B cell (primary cell): ENCODE data around the gene VAV3. TPM values are rescaled to one million over a fixed set of nuclear protein-coding genes. Genes with fewer than 3 reads are reported as not detected.

Experiments used
- ATAC-seq: fragments of 200-7000 bp; cut with Tn5 transposase; one replicate; pipeline ENCODE4 v1.10.0; 2021; ENCODE audit warnings: low read depth, mild to moderate bottlenecking, moderate number of reproducible peaks, moderate library complexity
- CTCF ChIA-PET: fragments of 350-600 bp; sonication (Branson Sonifier 250); formaldehyde crosslinking; loops from one replicate; lab custom pipeline; 2021; ENCODE audit warnings: antibody characterized with exemption, inconsistent platforms; lab: Charles Lee
- POLR2A ChIA-PET: fragments of 350-600 bp; sonication (Branson Sonifier 250); formaldehyde crosslinking; loops from one replicate; lab custom pipeline; 2021; ENCODE audit warnings: antibody characterized with exemption; lab: Charles Lee
- DNase-seq: peaks from one replicate; pipeline ENCODE4 v3.0.0; 2013
- H2AFZ ChIP-seq: 2 replicates; pipeline ENCODE4 v1.6.1; 2012; ENCODE audit warnings: mild to moderate bottlenecking, low read depth, low read length; ENCODE audit not compliant: insufficient read depth, poor library complexity, severe bottlenecking
- H3K27ac ChIP-seq, 2 donors: 1 replicate in 1 of 2; 2 replicates in 1 of 2; pipeline ENCODE4 v1.5.1; 2012 to 2013; ENCODE audit warnings: low read length in 2 of 2, mild to moderate bottlenecking in 2 of 2, moderate library complexity in 1 of 2
- H3K27me3 ChIP-seq, 4 experiments: fragments of 200-600 bp in 1 of 4; sonication (generic) in 1 of 4; replicated peaks in 1 of 4; 1 replicate in 2 of 4; 2 replicates in 2 of 4; pipeline versions ENCODE4 v1.6.1 to v1.7.0; 2013 to 2016; ENCODE audit warnings: low read length in 3 of 4, mild to moderate bottlenecking in 2 of 4, mixed read lengths in 1 of 4, moderate library complexity in 1 of 4; ENCODE audit not compliant: insufficient read depth in 4 of 4, control insufficient read depth in 3 of 4; ENCODE audit errors: control extremely low read depth in 1 of 4
- H3K36me3 ChIP-seq, 2 experiments: replicated peaks in 1 of 2; 1 replicate in 1 of 2; 2 replicates in 1 of 2; pipeline versions ENCODE4 v1.6.1 to v1.7.1; 2013; ENCODE audit warnings: low read length in 1 of 2; ENCODE audit not compliant: insufficient read depth in 2 of 2, control insufficient read depth in 1 of 2; ENCODE audit errors: control extremely low read depth in 1 of 2, extremely low read depth in 1 of 2
- H3K4me1 ChIP-seq, 2 donors: fragments of 200-600 bp in 1 of 2; sonication (generic) in 1 of 2; 1 replicate in 1 of 2; 2 replicates in 1 of 2; pipeline versions ENCODE4 v1.5.1 to v1.6.1; 2013 to 2017; ENCODE audit warnings: low read length in 2 of 2; ENCODE audit not compliant: control insufficient read depth in 2 of 2, insufficient read depth in 2 of 2
- H3K4me2 ChIP-seq: replicated peaks from 2 replicates; pipeline ENCODE3; 2012; ENCODE audit warnings: mild to moderate bottlenecking, low read depth, low read length; ENCODE audit not compliant: poor library complexity, severe bottlenecking
- H3K4me3 ChIP-seq, 5 experiments: fragments of 200-600 bp in 1 of 5; sonication (generic) in 1 of 5; 1 replicate in 3 of 5; 2 replicates in 2 of 5; pipeline versions ENCODE4 v1.5.1 to v1.7.0; 2011 to 2016; ENCODE audit warnings: low read length in 4 of 5, mild to moderate bottlenecking in 4 of 5, low read depth in 2 of 5, control low read depth in 1 of 5, moderate library complexity in 1 of 5; ENCODE audit not compliant: insufficient read depth in 1 of 5; ENCODE audit errors: control extremely low read depth in 1 of 5, extremely low read depth in 1 of 5
- H3K79me2 ChIP-seq: fragments of 200-600 bp; sonication (generic); one replicate; pipeline ENCODE4 v1.6.0; 2016; ENCODE audit warnings: low read length; ENCODE audit not compliant: control insufficient read depth, insufficient read depth
- H3K9ac ChIP-seq: fragments of 200-600 bp; sonication (generic); 2 replicates; pipeline ENCODE4 v1.6.1; 2017; ENCODE audit warnings: mild to moderate bottlenecking, low read length, moderate library complexity
- H3K9me3 ChIP-seq, 3 donors: one replicate each; pipeline versions ENCODE4 v1.6.1 to v1.7.1; 2013; ENCODE audit warnings: low read length in 2 of 3; ENCODE audit not compliant: control insufficient read depth in 2 of 3, insufficient read depth in 1 of 3; ENCODE audit errors: control extremely low read depth in 1 of 3
- H4K20me1 ChIP-seq: 2 replicates; pipeline ENCODE4 v1.6.0; 2012; ENCODE audit warnings: mild to moderate bottlenecking, low read length; ENCODE audit not compliant: insufficient read depth, control insufficient read depth, poor library complexity, severe bottlenecking
- H3K27ac Mint-ChIP-seq: one replicate; pipeline ENCODE4 v1.8.0; 2021; ENCODE audit warnings: mixed read lengths
- H3K27me3 Mint-ChIP-seq: one replicate; pipeline ENCODE4 v1.8.0; 2021; ENCODE audit warnings: mixed read lengths
- H3K4me1 Mint-ChIP-seq: one replicate; pipeline ENCODE4 v1.8.0; 2021; ENCODE audit warnings: mixed read lengths
- H3K4me3 Mint-ChIP-seq: one replicate; pipeline ENCODE4 v1.8.0; 2021; ENCODE audit warnings: mixed read lengths
- H3K9me3 Mint-ChIP-seq: one replicate; pipeline ENCODE4 v1.8.0; 2022; ENCODE audit warnings: mixed read lengths; ENCODE audit not compliant: insufficient read depth
- CTCF ChIP-seq: fragments of 200-600 bp; IDR thresholded peaks from one replicate; pipeline ENCODE4 v1.8.0; 2022; ENCODE audit warnings: antibody characterized with exemption, mild to moderate bottlenecking
- EZH2 ChIP-seq: IDR thresholded peaks from 2 replicates; pipeline ENCODE4 v1.6.1; 2012; ENCODE audit warnings: borderline replicate concordance, low read depth, mild to moderate bottlenecking, moderate library complexity, low read length; ENCODE audit not compliant: insufficient read depth, poor library complexity, severe bottlenecking
- WGBS: methylation state at CpG from one replicate; pipeline ENCODE4 v1.1.5; 2013; ENCODE audit warnings: missing lambda C conversion rate; ENCODE audit not compliant: insufficient coverage; 5-methylcytosine and 5-hydroxymethylcytosine counted together
- intact Hi-C: fragments of 100-400 bp; cut with micrococcal nuclease; formaldehyde crosslinking; loops from one replicate; pipeline ENCODE4 v1.10.0; 2022
- polyA plus RNA-seq: library from polyadenylated mRNA; depleted of rRNA; stranded (reverse); fragments of >200 nt; gene quantifications from 2 replicates; pipeline ENCODE4 v1.2.3, GENCODE V29; 2012
- total RNA-seq, 2 donors: library from RNA; stranded (reverse); fragments of 120-200 nt in 1 of 2; gene quantifications; 1 replicate in 1 of 2; 2 replicates in 1 of 2; pipeline versions ENCODE4 v1.2.3 to v1.2.4, GENCODE V29; 2013 to 2022

Gene VAV3
- total and polyA plus RNA-seq, 2 donors (not counting 1 experiment from before 2014, with no cell fraction given), result 14.8 to 32.5 TPM

DNA sequence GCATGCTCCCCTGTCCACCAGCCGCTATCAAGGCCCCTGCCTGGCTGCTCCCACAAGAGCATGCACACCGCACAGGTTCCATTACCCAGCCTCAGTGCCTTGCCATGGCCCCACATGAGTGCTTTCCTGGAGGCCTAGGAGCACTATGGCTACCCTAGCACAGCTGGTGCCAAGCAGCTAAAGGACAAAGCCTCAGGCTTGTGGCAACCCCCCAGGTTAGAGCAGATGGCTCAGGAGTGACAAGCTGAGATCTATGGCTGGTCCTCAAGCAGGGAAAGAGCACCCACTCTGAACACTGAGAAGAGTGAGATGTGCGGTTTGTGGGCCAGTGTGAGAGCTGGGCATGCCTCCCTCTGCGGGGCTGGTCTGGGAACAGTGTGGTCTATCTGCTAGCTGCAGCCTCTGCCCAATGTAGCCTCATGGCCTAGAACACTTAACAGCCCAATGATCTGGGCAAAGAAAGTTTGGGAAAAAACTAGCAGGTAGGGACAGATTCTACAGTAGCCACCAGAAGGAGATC lies 129.8 kb downstream of the VAV3 start:
- ATAC-seq (no peak), DNase-seq (no peak)
- Histone ChIP-seq H4K20me1 (no peaks in the 10 kb centered on the region), H2AFZ (no peak overlapping the region), H3K9ac (no peak overlapping the region), H3K4me3 (no peak overlapping the region), H3K27me3 (no peaks in the 10 kb centered on the region), H3K79me2 (peaks cover 99% of the 10 kb centered on the region), H3K27ac (peak overlapping the region in 1 of 2 donors; percentile 73), H3K4me2 (peak overlapping the region; percentile 52), H3K4me1 (peaks cover 66 to 94% of the 10 kb centered on the region in 2 donors), H3K9me3 (peaks cover 0 to 4% (median 0%) of the 10 kb centered on the region in 3 donors), H3K36me3 (no peaks in the 10 kb centered on the region)
- H3K27me3 Mint-ChIP-seq, result no peaks in the 10 kb centered on the region
- H3K27ac Mint-ChIP-seq, result peak overlapping the region; percentile 23
- H3K4me3 Mint-ChIP-seq, result peak overlapping the region; percentile 40
- WGBS, result 100% methylated on average over 2 of the region's 4 CpGs
- POLR2A ChIA-PET, result interaction anchor here (1.1 kb wide), 1 partner anchor 15 kb away, joined by 4 read pairs; no protein-coding TSS in a partner anchor
- TF ChIP-seq EZH2 (no peak), CTCF (no peak)
- peaks cover 85% of the 10 kb centered on the region for H3K4me1 Mint-ChIP-seq
- H3K9me3 Mint-ChIP-seq, result no peaks in the 10 kb centered on the region
- CTCF ChIA-PET, result interaction anchor here (1.5 kb wide), 1 partner anchor 40 kb away, joined by 4 read pairs; no protein-coding TSS in a partner anchor
- intact Hi-C loops, result no loop called here

- peak overlapping the region in 2 of 5 experiments; percentile 3 to 48 for H3K4me3 ChIP-seq
- peak overlapping the region in 1 of 2 donors; percentile 73 for H3K27ac ChIP-seq
- no peaks in the 10 kb centered on the region for H3K36me3 ChIP-seq
- peak overlapping the region; percentile 52 for H3K4me2 ChIP-seq
- intact Hi-C loops, result no loop called here
- peak overlapping the region; percentile 76 for H3K27ac Mint-ChIP-seq
- no peaks in the 10 kb centered on the region for H4K20me1 ChIP-seq
- no peaks in the 10 kb centered on the region for H3K27me3 ChIP-seq
- H3K9me3 ChIP-seq, result peaks cover 0 to 6% (median 0%) of the 10 kb centered on the region in 3 donors
- ATAC-seq, result no peak
- no CpG with 5 or more reads among the region's 2 CpGs for WGBS
- H3K9me3 Mint-ChIP-seq, result no peaks in the 10 kb centered on the region
- peaks cover 89% of the 10 kb centered on the region for H3K4me1 Mint-ChIP-seq
- peaks cover 76 to 98% of the 10 kb centered on the region in 2 donors for H3K4me1 ChIP-seq
- H3K4me3 Mint-ChIP-seq, result peak overlapping the region; percentile 51
- no peak for DNase-seq
- CTCF ChIA-PET, result interaction anchor here (1.1 to 2.3 kb wide), 4 partner anchors 8 to 51 kb away, joined by 3 to 8 read pairs (median 4); no protein-coding TSS in a partner anchor
- peak overlapping the region; percentile 36 for H3K9ac ChIP-seq
- POLR2A ChIA-PET, result no interaction called here
- H3K27me3 Mint-ChIP-seq, result no peaks in the 10 kb centered on the region
- H3K79me2 ChIP-seq, result peaks cover 82% of the 10 kb centered on the region
- H2AFZ ChIP-seq, result no peak overlapping the region
- no peak for TF ChIP-seq CTCF
- TF ChIP-seq EZH2, result no peak
These were observed 131.9 kb downstream of the VAV3 start for GRCh38 chr1:107833061-107833460.
